ENCODE data around the gene ELMO1.

Gene ELMO1

GRCh38 chr7:37363536-37364491 is 84.8 kb downstream of the ELMO1 start:
- H3K4me3 ChIP-seq (ENCODE audit: low read length in 2 of 2), result no peak overlapping the region
- no peak overlapping the region for H3K27ac ChIP-seq (ENCODE audit: low read depth in 2 of 2, low read length in 2 of 2)
- no peak overlapping the region for H3K9ac ChIP-seq (ENCODE audit: low read depth in 1 of 2, low read length in 2 of 2)
- H3K4me1 ChIP-seq (ENCODE audit: control insufficient read depth in 2 of 2, insufficient read depth in 2 of 2, low read length in 2 of 2), result peaks cover 0 to 2% of the 10 kb centered on the region in 2 donors
- H3K27me3 ChIP-seq (ENCODE audit: control insufficient read depth in 2 of 2, insufficient read depth in 2 of 2, low read length in 2 of 2), result no peaks in the 10 kb centered on the region
- no peaks in the 10 kb centered on the region for H3K36me3 ChIP-seq (ENCODE audit: control insufficient read depth in 2 of 2, insufficient read depth in 2 of 2, low read length in 2 of 2)
- no peaks in the 10 kb centered on the region for H3K9me3 ChIP-seq (ENCODE audit: control insufficient read depth in 2 of 2, low read length in 2 of 2)

- no peaks in the 10 kb centered on the region for H3K36me3 ChIP-seq (ENCODE audit: control insufficient read depth in 2 of 2, insufficient read depth in 2 of 2, low read length in 2 of 2)
- peaks cover 0 to under 1% of the 10 kb centered on the region in 2 donors for H3K9me3 ChIP-seq (ENCODE audit: control insufficient read depth in 2 of 2, low read length in 2 of 2)
- peaks cover 0 to 2% of the 10 kb centered on the region in 2 donors for H3K4me1 ChIP-seq (ENCODE audit: control insufficient read depth in 2 of 2, insufficient read depth in 2 of 2, low read length in 2 of 2)
- H3K27ac ChIP-seq (ENCODE audit: low read depth in 2 of 2, low read length in 2 of 2), result no peak overlapping the region
- no peak overlapping the region for H3K9ac ChIP-seq (ENCODE audit: low read depth in 1 of 2, low read length in 2 of 2)
- H3K4me3 ChIP-seq (ENCODE audit: low read length in 2 of 2), result no peak overlapping the region
- H3K27me3 ChIP-seq (ENCODE audit: control insufficient read depth in 2 of 2, insufficient read depth in 2 of 2, low read length in 2 of 2), result no peaks in the 10 kb centered on the region
Observed at GRCh38 chr7:37362802-37363201, 85.9 kb downstream of the ELMO1 start.

GRCh38 chr7:37360484-37360883 is 88.2 kb downstream of the ELMO1 start:
- Histone ChIP-seq H3K36me3 (ENCODE audit: control insufficient read depth in 2 of 2, insufficient read depth in 2 of 2, low read length in 2 of 2) (no peaks in the 10 kb centered on the region), H3K4me3 (ENCODE audit: low read length in 2 of 2) (no peak overlapping the region), H3K27me3 (ENCODE audit: control insufficient read depth in 2 of 2, insufficient read depth in 2 of 2, low read length in 2 of 2) (no peaks in the 10 kb centered on the region), H3K9ac (ENCODE audit: low read depth in 1 of 2, low read length in 2 of 2) (no peak overlapping the region), H3K9me3 (ENCODE audit: control insufficient read depth in 2 of 2, low read length in 2 of 2) (peaks cover 0 to 3% of the 10 kb centered on the region in 2 donors), H3K27ac (ENCODE audit: low read depth in 2 of 2, low read length in 2 of 2) (no peak overlapping the region), H3K4me1 (ENCODE audit: control insufficient read depth in 2 of 2, insufficient read depth in 2 of 2, low read length in 2 of 2) (peaks cover 0 to 2% of the 10 kb centered on the region in 2 donors)

GRCh38 chr7:37359662-37360444 is 88.8 kb downstream of the ELMO1 start:
- Histone ChIP-seq H3K36me3 (ENCODE audit: control insufficient read depth in 2 of 2, insufficient read depth in 2 of 2, low read length in 2 of 2) (no peaks in the 10 kb centered on the region), H3K27me3 (ENCODE audit: control insufficient read depth in 2 of 2, insufficient read depth in 2 of 2, low read length in 2 of 2) (no peaks in the 10 kb centered on the region), H3K9me3 (ENCODE audit: control insufficient read depth in 2 of 2, low read length in 2 of 2) (peaks cover 0 to 3% of the 10 kb centered on the region in 2 donors), H3K27ac (ENCODE audit: low read depth in 2 of 2, low read length in 2 of 2) (no peak overlapping the region), H3K9ac (ENCODE audit: low read depth in 1 of 2, low read length in 2 of 2) (no peak overlapping the region), H3K4me1 (ENCODE audit: control insufficient read depth in 2 of 2, insufficient read depth in 2 of 2, low read length in 2 of 2) (peaks cover 2% of the 10 kb centered on the region in 2 donors), H3K4me3 (ENCODE audit: low read length in 2 of 2) (no peak overlapping the region)

- Histone ChIP-seq H3K9ac (ENCODE audit: low read depth in 1 of 2, low read length in 2 of 2) (no peak overlapping the region), H3K27ac (ENCODE audit: low read depth in 2 of 2, low read length in 2 of 2) (no peak overlapping the region), H3K4me3 (ENCODE audit: low read length in 2 of 2) (no peak overlapping the region), H3K9me3 (ENCODE audit: control insufficient read depth in 2 of 2, low read length in 2 of 2) (peaks cover 0 to 3% of the 10 kb centered on the region in 2 donors), H3K4me1 (ENCODE audit: control insufficient read depth in 2 of 2, insufficient read depth in 2 of 2, low read length in 2 of 2) (peaks cover 2 to 4% of the 10 kb centered on the region in 2 donors), H3K36me3 (ENCODE audit: control insufficient read depth in 2 of 2, insufficient read depth in 2 of 2, low read length in 2 of 2) (no peaks in the 10 kb centered on the region), H3K27me3 (ENCODE audit: control insufficient read depth in 2 of 2, insufficient read depth in 2 of 2, low read length in 2 of 2) (no peaks in the 10 kb centered on the region)
Observed at GRCh38 chr7:37359180-37359579, 89.5 kb downstream of the ELMO1 start.

GRCh38 chr7:37357637-37357996 is 91.0 kb downstream of the ELMO1 start:
- Histone ChIP-seq H3K9ac (ENCODE audit: low read depth in 1 of 2, low read length in 2 of 2) (no peak overlapping the region), H3K9me3 (ENCODE audit: control insufficient read depth in 2 of 2, low read length in 2 of 2) (peaks cover 0 to 3% of the 10 kb centered on the region in 2 donors), H3K4me3 (ENCODE audit: low read length in 2 of 2) (no peak overlapping the region), H3K27me3 (ENCODE audit: control insufficient read depth in 2 of 2, insufficient read depth in 2 of 2, low read length in 2 of 2) (no peaks in the 10 kb centered on the region), H3K27ac (ENCODE audit: low read depth in 2 of 2, low read length in 2 of 2) (no peak overlapping the region), H3K36me3 (ENCODE audit: control insufficient read depth in 2 of 2, insufficient read depth in 2 of 2, low read length in 2 of 2) (no peaks in the 10 kb centered on the region), H3K4me1 (ENCODE audit: control insufficient read depth in 2 of 2, insufficient read depth in 2 of 2, low read length in 2 of 2) (peaks cover 0 to 4% of the 10 kb centered on the region in 2 donors)

GRCh38 chr7:37356911-37357636 is 91.6 kb downstream of the ELMO1 start:
- Histone ChIP-seq H3K4me3 (ENCODE audit: low read length in 2 of 2) (no peak overlapping the region), H3K9ac (ENCODE audit: low read depth in 1 of 2, low read length in 2 of 2) (no peak overlapping the region), H3K27ac (ENCODE audit: low read depth in 2 of 2, low read length in 2 of 2) (no peak overlapping the region), H3K36me3 (ENCODE audit: control insufficient read depth in 2 of 2, insufficient read depth in 2 of 2, low read length in 2 of 2) (no peaks in the 10 kb centered on the region), H3K9me3 (ENCODE audit: control insufficient read depth in 2 of 2, low read length in 2 of 2) (peaks cover 0 to 3% of the 10 kb centered on the region in 2 donors), H3K4me1 (ENCODE audit: control insufficient read depth in 2 of 2, insufficient read depth in 2 of 2, low read length in 2 of 2) (peaks cover 0 to 4% of the 10 kb centered on the region in 2 donors), H3K27me3 (ENCODE audit: control insufficient read depth in 2 of 2, insufficient read depth in 2 of 2, low read length in 2 of 2) (no peaks in the 10 kb centered on the region)

GRCh38 chr7:37354656-37355131 is 94.0 kb downstream of the ELMO1 start:
- Histone ChIP-seq H3K27me3 (ENCODE audit: control insufficient read depth in 2 of 2, insufficient read depth in 2 of 2, low read length in 2 of 2) (no peaks in the 10 kb centered on the region), H3K4me1 (ENCODE audit: control insufficient read depth in 2 of 2, insufficient read depth in 2 of 2, low read length in 2 of 2) (peaks cover 0 to 4% of the 10 kb centered on the region in 2 donors), H3K27ac (ENCODE audit: low read depth in 2 of 2, low read length in 2 of 2) (peak overlapping the region; percentile 56), H3K9ac (ENCODE audit: low read depth in 1 of 2, low read length in 2 of 2) (no peak overlapping the region), H3K4me3 (ENCODE audit: low read length in 2 of 2) (no peak overlapping the region), H3K36me3 (ENCODE audit: control insufficient read depth in 2 of 2, insufficient read depth in 2 of 2, low read length in 2 of 2) (no peaks in the 10 kb centered on the region), H3K9me3 (ENCODE audit: control insufficient read depth in 2 of 2, low read length in 2 of 2) (peaks cover 0 to 3% of the 10 kb centered on the region in 2 donors)

- Histone ChIP-seq H3K9ac (ENCODE audit: low read depth in 1 of 2, low read length in 2 of 2) (no peak overlapping the region), H3K27me3 (ENCODE audit: control insufficient read depth in 2 of 2, insufficient read depth in 2 of 2, low read length in 2 of 2) (no peaks in the 10 kb centered on the region), H3K36me3 (ENCODE audit: control insufficient read depth in 2 of 2, insufficient read depth in 2 of 2, low read length in 2 of 2) (no peaks in the 10 kb centered on the region), H3K9me3 (ENCODE audit: control insufficient read depth in 2 of 2, low read length in 2 of 2) (peaks cover 0 to 3% of the 10 kb centered on the region in 2 donors), H3K4me3 (ENCODE audit: low read length in 2 of 2) (peak overlapping the region in 1 of 2 donors; percentile 72), H3K27ac (ENCODE audit: low read depth in 2 of 2, low read length in 2 of 2) (peak overlapping the region in 1 of 2 donors; percentile 59), H3K4me1 (ENCODE audit: control insufficient read depth in 2 of 2, insufficient read depth in 2 of 2, low read length in 2 of 2) (peaks cover 0 to 4% of the 10 kb centered on the region in 2 donors)
Observed at GRCh38 chr7:37353949-37354655, 94.6 kb downstream of the ELMO1 start.

Measured in mucosa of rectum (tissue), 2 donors.